OCI-LY7 (cell line): ENCODE results near the gene COL11A2.

ENCODE experiments used
- CTCF ChIP-seq: fragments of 200-600 bp; sonication (generic); conservative IDR thresholded peaks from 2 replicates; pipeline ENCODE4 v1.5.1; 2014; ENCODE audit warnings: mild to moderate bottlenecking, antibody characterized with exemption, low read length, moderate library complexity, mixed read lengths
- EZH2phosphoT487 ChIP-seq: fragments of 200-600 bp; sonication (generic); IDR thresholded peaks from 2 replicates; pipeline ENCODE4 v1.6.1; 2018; ENCODE audit warnings: low read depth, borderline replicate concordance, mild to moderate bottlenecking, mixed run types, antibody characterized with exemption, low read length, moderate library complexity, mixed read lengths

GRCh38 chr6:33211136-33211535, 18.9 kb upstream of the COL11A2 start:
- TF ChIP-seq CTCF (no peak), EZH2phosphoT487 (no peak)
